HEK293 (cell line): Measurements from ENCODE around the gene RAB20.

ENCODE experiments used
- CTCF ChIP-seq: fragments of 450-650 bp; formaldehyde crosslinking; IDR thresholded peaks from 2 replicates; pipeline ENCODE4 v1.5.1; 2016; ENCODE audit warnings: missing biosample characterization, missing genetic modification characterization
- FEZF1 ChIP-seq: fragments of 450-650 bp; formaldehyde crosslinking; IDR thresholded peaks from 2 replicates; pipeline ENCODE4 v1.5.1; 2016; ENCODE audit warnings: missing biosample characterization, missing genetic modification characterization
- OVOL3 ChIP-seq: fragments of 450-650 bp; formaldehyde crosslinking; IDR thresholded peaks from 2 replicates; pipeline ENCODE4 v1.5.1; 2016; ENCODE audit warnings: missing biosample characterization, missing genetic modification characterization
- PBX3 ChIP-seq: sonication (generic); formaldehyde crosslinking; IDR thresholded peaks from 2 replicates; pipeline ENCODE4 v1.8.1; 2022; ENCODE audit warnings: mild to moderate bottlenecking, moderate library complexity, missing genetic modification reagents
- TRIM28 ChIP-seq: IDR thresholded peaks from 2 replicates; pipeline ENCODE4 v1.6.1; 2011; ENCODE audit warnings: low read length, control low read depth, borderline replicate concordance
- ZBTB11 ChIP-seq: fragments of 450-650 bp; formaldehyde crosslinking; conservative IDR thresholded peaks from 2 replicates; pipeline ENCODE4 v1.5.1; 2016; ENCODE audit warnings: low read depth, missing biosample characterization, missing genetic modification characterization
- ZBTB26 ChIP-seq: fragments of 450-650 bp; formaldehyde crosslinking; optimal IDR thresholded peaks from 2 replicates; pipeline ENCODE3; 2016; ENCODE audit warnings: missing biosample characterization, mild to moderate bottlenecking, missing genetic modification characterization
- ZBTB6 ChIP-seq: fragments of 450-650 bp; formaldehyde crosslinking; IDR thresholded peaks from 2 replicates; pipeline ENCODE4 v1.5.1; 2017; ENCODE audit warnings: missing biosample characterization, missing genetic modification characterization
- ZNF132 ChIP-seq: fragments of 450-650 bp; formaldehyde crosslinking; IDR thresholded peaks from 2 replicates; pipeline ENCODE4 v1.5.1; 2017; ENCODE audit warnings: missing biosample characterization, missing genetic modification characterization, borderline replicate concordance
- ZNF221 ChIP-seq: fragments of 450-650 bp; formaldehyde crosslinking; IDR thresholded peaks from 2 replicates; pipeline ENCODE4 v1.5.1; 2017; ENCODE audit warnings: missing biosample characterization, missing genetic modification characterization, borderline replicate concordance
- ZNF223 ChIP-seq: fragments of 450-650 bp; formaldehyde crosslinking; IDR thresholded peaks from 2 replicates; pipeline ENCODE4 v1.5.1; 2016; ENCODE audit warnings: missing biosample characterization, missing genetic modification characterization
- ZNF24 ChIP-seq: fragments of 450-650 bp; formaldehyde crosslinking; IDR thresholded peaks from 2 replicates; pipeline ENCODE4 v1.5.1; 2016; ENCODE audit warnings: missing biosample characterization, missing genetic modification characterization
- ZNF362 ChIP-seq: fragments of 450-650 bp; formaldehyde crosslinking; IDR thresholded peaks from 2 replicates; pipeline ENCODE4 v1.5.1; 2016; ENCODE audit warnings: missing biosample characterization, missing genetic modification characterization
- ZNF398 ChIP-seq: fragments of 450-650 bp; formaldehyde crosslinking; IDR thresholded peaks from 2 replicates; pipeline ENCODE4 v1.5.1; 2017; ENCODE audit warnings: missing biosample characterization, missing genetic modification characterization
- ZNF449 ChIP-seq: fragments of 450-650 bp; formaldehyde crosslinking; IDR thresholded peaks from 2 replicates; pipeline ENCODE4 v1.5.1; 2017; ENCODE audit warnings: missing biosample characterization, mild to moderate bottlenecking, missing genetic modification characterization, moderate library complexity
- ZNF561 ChIP-seq: fragments of 450-650 bp; IDR thresholded peaks from 2 replicates; pipeline ENCODE4 v1.5.1; 2018; ENCODE audit warnings: missing biosample characterization, missing genetic modification characterization, borderline replicate concordance
- ZNF621 ChIP-seq: fragments of 450-650 bp; formaldehyde crosslinking; IDR thresholded peaks from 2 replicates; pipeline ENCODE4 v1.5.1; 2017; ENCODE audit warnings: missing biosample characterization, missing genetic modification characterization
- ZNF624 ChIP-seq: fragments of 450-650 bp; formaldehyde crosslinking; IDR thresholded peaks from 2 replicates; pipeline ENCODE4 v1.5.1; 2017; ENCODE audit warnings: missing biosample characterization, missing genetic modification characterization
- ZNF664 ChIP-seq: fragments of 450-650 bp; formaldehyde crosslinking; IDR thresholded peaks from 2 replicates; pipeline ENCODE4 v1.5.1; 2016; ENCODE audit warnings: missing biosample characterization, missing genetic modification characterization
- ZNF677 ChIP-seq: fragments of 450-650 bp; IDR thresholded peaks from 2 replicates; pipeline ENCODE4 v1.5.0; 2018; ENCODE audit warnings: missing biosample characterization, mild to moderate bottlenecking, missing genetic modification characterization, moderate library complexity
- ZNF692 ChIP-seq: fragments of 450-650 bp; formaldehyde crosslinking; IDR thresholded peaks from 2 replicates; pipeline ENCODE4 v1.5.1; 2016; ENCODE audit warnings: missing biosample characterization, missing genetic modification characterization
- ZSCAN30 ChIP-seq: fragments of 450-650 bp; IDR thresholded peaks from 2 replicates; pipeline ENCODE4 v1.5.1; 2018; ENCODE audit warnings: missing biosample characterization, mild to moderate bottlenecking, missing genetic modification characterization, moderate library complexity

Gene RAB20

GRCh38 chr13:110562036-110562597 is 595 bp upstream of the RAB20 start (continued):
- no peak for TF ChIP-seq PBX3 (CRISPR knock-in tag)
- no peak for TF ChIP-seq TRIM28
- no peak for TF ChIP-seq ZNF221
- no peak for TF ChIP-seq ZNF398 (tag by site-specific recombination)
- TF ChIP-seq ZNF624 (tag by site-specific recombination) = no peak
- TF ChIP-seq ZNF362 (tag by site-specific recombination) = peak; percentile 60
- TF ChIP-seq ZNF223 (tag by site-specific recombination) = no peak
- TF ChIP-seq ZNF132 = no peak
- TF ChIP-seq ZNF24 (tag by site-specific recombination) = no peak
- TF ChIP-seq CTCF (tag by site-specific recombination) = no peak
- TF ChIP-seq ZNF664 = 0 out of 2 replicates have a peak, but pooled peaks have one; percentile 6
- TF ChIP-seq ZSCAN30 = 0 out of 2 replicates have a peak, but pooled peaks have one; percentile 41
- no peak for TF ChIP-seq OVOL3
- no peak for TF ChIP-seq ZNF677
- no peak for TF ChIP-seq ZNF692 (tag by site-specific recombination)
- no peak for TF ChIP-seq ZBTB6 (tag by site-specific recombination)
- no peak for TF ChIP-seq FEZF1 (tag by site-specific recombination)
- TF ChIP-seq ZNF561 (tag by site-specific recombination) = no peak
- TF ChIP-seq ZNF449 = no peak
- TF ChIP-seq ZBTB26 (tag by site-specific recombination) = no peak
- TF ChIP-seq ZBTB11 = no peak
- TF ChIP-seq ZNF621 (tag by site-specific recombination) = no peak
